Measurements from ENCODE around the gene NPAS3.

NPAS3 gene

GRCh38 chr14:33469898-33470297 lies 531.2 kb downstream of the NPAS3 start:
- no peak overlapping the region for H2AFZ ChIP-seq (ENCODE audit: low read depth, low read length)
- no peaks in the 10 kb centered on the region for H3K9me3 ChIP-seq (ENCODE audit: insufficient read depth, low read length, severe bottlenecking)
- no peaks in the 10 kb centered on the region for H3K27me3 ChIP-seq (ENCODE audit: insufficient read depth, low read length, poor library complexity)
- H3K79me2 ChIP-seq (ENCODE audit: insufficient read depth, low read length), result no peaks in the 10 kb centered on the region
- H3K27ac ChIP-seq (ENCODE audit: low read length), result no peak overlapping the region
- no peak for DNase-seq
- no peak overlapping the region for H3K9ac ChIP-seq (ENCODE audit: low read depth, low read length)
- no peak overlapping the region for H3K4me3 ChIP-seq (ENCODE audit: low read depth in 1 of 2, low read length in 2 of 2)
- no peaks in the 10 kb centered on the region for H4K20me1 ChIP-seq (ENCODE audit: insufficient read depth, low read length)
- ATAC-seq (ENCODE audit: insufficient read depth, low read depth), result no peak
- H3K36me3 ChIP-seq (ENCODE audit: insufficient read depth, low read length), result no peaks in the 10 kb centered on the region
- H3K4me1 ChIP-seq (ENCODE audit: insufficient read depth, low read length), result no peaks in the 10 kb centered on the region
- no peak overlapping the region for H3K4me2 ChIP-seq (ENCODE audit: insufficient read depth, low read length)
- TF ChIP-seq, protein P1, sequence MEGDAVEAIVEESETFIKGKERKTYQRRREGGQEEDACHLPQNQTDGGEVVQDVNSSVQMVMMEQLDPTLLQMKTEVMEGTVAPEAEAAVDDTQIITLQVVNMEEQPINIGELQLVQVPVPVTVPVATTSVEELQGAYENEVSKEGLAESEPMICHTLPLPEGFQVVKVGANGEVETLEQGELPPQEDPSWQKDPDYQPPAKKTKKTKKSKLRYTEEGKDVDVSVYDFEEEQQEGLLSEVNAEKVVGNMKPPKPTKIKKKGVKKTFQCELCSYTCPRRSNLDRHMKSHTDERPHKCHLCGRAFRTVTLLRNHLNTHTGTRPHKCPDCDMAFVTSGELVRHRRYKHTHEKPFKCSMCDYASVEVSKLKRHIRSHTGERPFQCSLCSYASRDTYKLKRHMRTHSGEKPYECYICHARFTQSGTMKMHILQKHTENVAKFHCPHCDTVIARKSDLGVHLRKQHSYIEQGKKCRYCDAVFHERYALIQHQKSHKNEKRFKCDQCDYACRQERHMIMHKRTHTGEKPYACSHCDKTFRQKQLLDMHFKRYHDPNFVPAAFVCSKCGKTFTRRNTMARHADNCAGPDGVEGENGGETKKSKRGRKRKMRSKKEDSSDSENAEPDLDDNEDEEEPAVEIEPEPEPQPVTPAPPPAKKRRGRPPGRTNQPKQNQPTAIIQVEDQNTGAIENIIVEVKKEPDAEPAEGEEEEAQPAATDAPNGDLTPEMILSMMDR (IDR thresholded peaks at IDR 0.05; ENCODE audit: borderline replicate concordance, extremely low read depth, low read length, poor library complexity, severe bottlenecking), result no peak

GRCh38 chr14:33471776-33472175 lies 533.1 kb downstream of the NPAS3 start:
- Histone ChIP-seq H3K36me3 (ENCODE audit: insufficient read depth, low read length) (no peaks in the 10 kb centered on the region), H3K27ac (ENCODE audit: low read length) (no peak overlapping the region), H3K4me3 (ENCODE audit: low read depth in 1 of 2, low read length in 2 of 2) (no peak overlapping the region), H3K9me3 (ENCODE audit: insufficient read depth, low read length, severe bottlenecking) (no peaks in the 10 kb centered on the region), H3K79me2 (ENCODE audit: insufficient read depth, low read length) (no peaks in the 10 kb centered on the region), H3K27me3 (ENCODE audit: insufficient read depth, low read length, poor library complexity) (peaks cover 6% of the 10 kb centered on the region), H4K20me1 (ENCODE audit: insufficient read depth, low read length) (no peaks in the 10 kb centered on the region), H3K4me1 (ENCODE audit: insufficient read depth, low read length) (no peaks in the 10 kb centered on the region), H3K9ac (ENCODE audit: low read depth, low read length) (no peak overlapping the region), H2AFZ (ENCODE audit: low read depth, low read length) (no peak overlapping the region), H3K4me2 (ENCODE audit: insufficient read depth, low read length) (no peak overlapping the region)
- TF ChIP-seq, protein P1 (IDR thresholded peaks at IDR 0.05; ENCODE audit: borderline replicate concordance, extremely low read depth, low read length, poor library complexity, severe bottlenecking), result no peak
- no peak for TF ChIP-seq EZH2 (IDR thresholded peaks at IDR 0.05; ENCODE audit: borderline replicate concordance, low read depth, low read length, severe bottlenecking)
- DNase-seq (no peak), ATAC-seq (ENCODE audit: insufficient read depth, low read depth) (no peak)

DNA sequence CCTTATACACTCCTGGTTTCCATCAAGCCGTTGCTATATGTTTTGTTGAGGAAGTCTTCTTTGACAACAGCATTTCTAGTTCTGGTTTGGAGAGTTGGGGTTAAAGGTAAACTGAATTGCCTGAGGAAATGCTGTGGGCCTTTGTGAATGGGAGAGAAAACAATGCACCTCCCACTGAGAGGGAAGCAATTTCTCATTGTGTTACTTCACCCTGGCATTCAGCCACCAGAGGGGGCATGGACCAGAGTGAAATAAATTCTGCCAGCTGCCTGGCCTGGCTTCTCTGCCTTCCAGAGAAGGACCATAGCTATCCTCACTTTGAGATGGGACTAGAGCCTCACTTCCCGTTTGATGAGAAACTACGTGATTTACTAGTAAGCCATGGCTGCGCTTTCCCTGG lies 536.9 kb downstream of the NPAS3 start:
- H2AFZ ChIP-seq (ENCODE audit: low read depth, low read length), result no peak overlapping the region
- no peaks in the 10 kb centered on the region for H3K4me1 ChIP-seq (ENCODE audit: insufficient read depth, low read length)
- no peaks in the 10 kb centered on the region for H3K36me3 ChIP-seq (ENCODE audit: insufficient read depth, low read length)
- peaks cover 6% of the 10 kb centered on the region for H3K27me3 ChIP-seq (ENCODE audit: insufficient read depth, low read length, poor library complexity)
- no peak for ATAC-seq (ENCODE audit: insufficient read depth, low read depth)
- H3K4me2 ChIP-seq (ENCODE audit: insufficient read depth, low read length), result no peak overlapping the region
- DNase-seq, result peak; percentile 35
- H3K9me3 ChIP-seq (ENCODE audit: insufficient read depth, low read length, severe bottlenecking), result no peaks in the 10 kb centered on the region
- no peak overlapping the region for H3K4me3 ChIP-seq (ENCODE audit: low read depth in 1 of 2, low read length in 2 of 2)
- H4K20me1 ChIP-seq (ENCODE audit: insufficient read depth, low read length), result no peaks in the 10 kb centered on the region
- H3K79me2 ChIP-seq (ENCODE audit: insufficient read depth, low read length), result no peaks in the 10 kb centered on the region
- H3K9ac ChIP-seq (ENCODE audit: low read depth, low read length), result no peak overlapping the region
- no peak for TF ChIP-seq EZH2 (IDR thresholded peaks at IDR 0.05; ENCODE audit: borderline replicate concordance, low read depth, low read length, severe bottlenecking)
- TF ChIP-seq, protein P1 (IDR thresholded peaks at IDR 0.05; ENCODE audit: borderline replicate concordance, extremely low read depth, low read length, poor library complexity, severe bottlenecking), result peak; percentile 60
- H3K27ac ChIP-seq (ENCODE audit: low read length), result no peak overlapping the region

- no peak for DNase-seq
- Histone ChIP-seq H3K36me3 (ENCODE audit: insufficient read depth, low read length) (no peaks in the 10 kb centered on the region), H3K27ac (ENCODE audit: low read length) (no peak overlapping the region), H4K20me1 (ENCODE audit: insufficient read depth, low read length) (no peaks in the 10 kb centered on the region), H3K79me2 (ENCODE audit: insufficient read depth, low read length) (no peaks in the 10 kb centered on the region), H3K4me1 (ENCODE audit: insufficient read depth, low read length) (no peaks in the 10 kb centered on the region), H3K4me2 (ENCODE audit: insufficient read depth, low read length) (no peak overlapping the region), H3K9ac (ENCODE audit: low read depth, low read length) (no peak overlapping the region), H3K9me3 (ENCODE audit: insufficient read depth, low read length, severe bottlenecking) (no peaks in the 10 kb centered on the region), H2AFZ (ENCODE audit: low read depth, low read length) (no peak overlapping the region), H3K27me3 (ENCODE audit: insufficient read depth, low read length, poor library complexity) (peaks cover 19% of the 10 kb centered on the region), H3K4me3 (ENCODE audit: low read depth in 1 of 2, low read length in 2 of 2) (no peak overlapping the region)
- no peak for TF ChIP-seq EZH2 (IDR thresholded peaks at IDR 0.05; ENCODE audit: borderline replicate concordance, low read depth, low read length, severe bottlenecking)
- TF ChIP-seq, protein P1 (IDR thresholded peaks at IDR 0.05; ENCODE audit: borderline replicate concordance, extremely low read depth, low read length, poor library complexity, severe bottlenecking), result no peak
- ATAC-seq (ENCODE audit: insufficient read depth, low read depth), result no peak
Measured at GRCh38 chr14:33477797-33478196, 539.1 kb downstream of the NPAS3 start.

Data from DND-41 (cell line).